ENCODE measurements around the gene STIM1. TPM values are rescaled to one million over a fixed set of nuclear protein-coding genes. Genes with fewer than 3 reads are reported as not detected.

Gene STIM1
- total RNA-seq, 1 experiment from 2014 or later = 55.1 TPM

- no peaks in the 10 kb centered on the region for H3K9me3 Mint-ChIP-seq (ENCODE audit: unreplicated experiment)
- TF ChIP-seq CTCF (IDR thresholded peaks at IDR 0.05; ENCODE audit: insufficient read depth in 1 of 2, low read depth in 1 of 2, low read length in 1 of 2, severe bottlenecking in 1 of 2, unreplicated experiment in 1 of 2) = no peak
- H3K36me3 Mint-ChIP-seq (ENCODE audit: insufficient read depth, unreplicated experiment) = peaks cover 51% of the 10 kb centered on the region
- Histone ChIP-seq H3K27me3 (replicated peaks; ENCODE audit: control insufficient read depth, insufficient read depth, low read length) (no peaks in the 10 kb centered on the region), H3K36me3 (ENCODE audit: control insufficient read depth, insufficient read depth, low read length) (no peaks in the 10 kb centered on the region; the same call in none of the 2 replicates), H3K9me3 (no peaks in the 10 kb centered on the region), H3K4me3 (ENCODE audit: low read depth, low read length) (no peak overlapping the region), H3K4me1 (no peaks in the 10 kb centered on the region)
- no peaks in the 10 kb centered on the region for H3K4me1 Mint-ChIP-seq (ENCODE audit: low read depth, unreplicated experiment)
- ChIA-PET POLR2A (no interaction called here), CTCF (interaction anchor here (1.3 to 2.0 kb wide), 2 partner anchors 16 to 24 kb away, joined by 7 to 13 read pairs; partner anchors contain the start of gene RHOG)
- intact Hi-C loops (cut with micrococcal nuclease; ENCODE audit: unreplicated experiment) = no loop called here
- H3K27me3 Mint-ChIP-seq (ENCODE audit: insufficient read depth, unreplicated experiment) = no peaks in the 10 kb centered on the region
- no peak for DNase-seq
- H3K4me3 Mint-ChIP-seq (ENCODE audit: unreplicated experiment) = no peak overlapping the region
- TSS peak; percentile 48 for BruUV-seq (replicated peaks)
- no peak overlapping the region for H3K27ac Mint-ChIP-seq (ENCODE audit: unreplicated experiment)
Observed at GRCh38 chr11:3825473-3826154, 29.9 kb upstream of the STIM1 start.

- H3K4me1 Mint-ChIP-seq (ENCODE audit: low read depth, unreplicated experiment) = no peaks in the 10 kb centered on the region
- H3K27ac Mint-ChIP-seq (ENCODE audit: unreplicated experiment) = peak overlapping the region; percentile 74
- no peaks in the 10 kb centered on the region for H3K27me3 Mint-ChIP-seq (ENCODE audit: insufficient read depth, unreplicated experiment)
- TF ChIP-seq CTCF (IDR thresholded peaks at IDR 0.05; ENCODE audit: insufficient read depth in 1 of 2, low read depth in 1 of 2, low read length in 1 of 2, severe bottlenecking in 1 of 2, unreplicated experiment in 1 of 2) = no peak
- H3K9me3 ChIP-seq = no peaks in the 10 kb centered on the region
- H3K27me3 ChIP-seq (replicated peaks; ENCODE audit: control insufficient read depth, insufficient read depth, low read length) = no peaks in the 10 kb centered on the region
- ChIA-PET CTCF (interaction anchor here (2.0 kb wide), 1 partner anchor 14 kb away, joined by 13 read pairs; the partner anchor contains the start of gene RHOG), POLR2A (no interaction called here)
- no peak overlapping the region for H3K4me3 Mint-ChIP-seq (ENCODE audit: unreplicated experiment)
- intact Hi-C loops (cut with micrococcal nuclease; ENCODE audit: unreplicated experiment) = no loop called here
- DNase-seq = no peak
- no peaks in the 10 kb centered on the region for H3K4me1 ChIP-seq
- no peaks in the 10 kb centered on the region for H3K9me3 Mint-ChIP-seq (ENCODE audit: unreplicated experiment)
- peaks cover 51% of the 10 kb centered on the region for H3K36me3 Mint-ChIP-seq (ENCODE audit: insufficient read depth, unreplicated experiment)
- BruUV-seq (replicated peaks) = no TSS peak
- H3K4me3 ChIP-seq (ENCODE audit: low read depth, low read length) = no peak overlapping the region
- H3K36me3 ChIP-seq (ENCODE audit: control insufficient read depth, insufficient read depth, low read length) = no peaks in the 10 kb centered on the region; the same call in none of the 2 replicates
Observed at GRCh38 chr11:3826721-3827120, 28.7 kb upstream of the STIM1 start.

- Histone ChIP-seq H3K4me3 (ENCODE audit: low read depth, low read length) (no peak overlapping the region), H3K4me1 (no peaks in the 10 kb centered on the region), H3K9me3 (no peaks in the 10 kb centered on the region), H3K36me3 (ENCODE audit: control insufficient read depth, insufficient read depth, low read length) (no peaks in the 10 kb centered on the region; the same call in none of the 2 replicates), H3K27me3 (replicated peaks; ENCODE audit: control insufficient read depth, insufficient read depth, low read length) (no peaks in the 10 kb centered on the region)
- Mint-ChIP-seq H3K4me1 (ENCODE audit: low read depth, unreplicated experiment) (no peaks in the 10 kb centered on the region), H3K4me3 (ENCODE audit: unreplicated experiment) (no peak overlapping the region), H3K36me3 (ENCODE audit: insufficient read depth, unreplicated experiment) (peaks cover 54% of the 10 kb centered on the region), H3K27ac (ENCODE audit: unreplicated experiment) (peak overlapping the region; percentile 74), H3K27me3 (ENCODE audit: insufficient read depth, unreplicated experiment) (no peaks in the 10 kb centered on the region), H3K9me3 (ENCODE audit: unreplicated experiment) (no peaks in the 10 kb centered on the region)
- no peak for TF ChIP-seq CTCF (IDR thresholded peaks at IDR 0.05; ENCODE audit: insufficient read depth in 1 of 2, low read depth in 1 of 2, low read length in 1 of 2, severe bottlenecking in 1 of 2, unreplicated experiment in 1 of 2)
- no peak for DNase-seq
- ChIA-PET POLR2A (no interaction called here), CTCF (interaction anchor here (2.0 kb wide), 1 partner anchor 14 kb away, joined by 13 read pairs; the partner anchor contains the start of gene RHOG)
- intact Hi-C loops (cut with micrococcal nuclease; ENCODE audit: unreplicated experiment) = no loop called here
- BruUV-seq (replicated peaks) = TSS peak; percentile 26
Observed at GRCh38 chr11:3827434-3828186, 27.9 kb upstream of the STIM1 start.

Measured in Caco-2 (cell line).